Body of pancreas (tissue), 4 donors: Measurements from ENCODE around the gene TINAG. TPM values are rescaled to one million over a fixed set of nuclear protein-coding genes. Genes with fewer than 3 reads are reported as not detected.

ENCODE experiments used
- ATAC-seq: fragments of 150-250 bp; one replicate; pipeline ENCODE4 v1.9.1; 2016
- DNase-seq, 4 donors: peaks; one replicate each; pipeline ENCODE4 v3.0.0-alpha.2; 2019
- H3K27ac ChIP-seq, 4 donors: fragments of 200-600 bp; sonication (generic); 1 replicate in 3 of 4; 2 replicates in 1 of 4; pipeline versions ENCODE4 v1.5.1 to v1.6.1; 2016 to 2019; ENCODE audit warnings: mild to moderate bottlenecking in 1 of 4, mixed read lengths in 1 of 4, moderate library complexity in 1 of 4
- H3K27me3 ChIP-seq, 2 donors: fragments of 200-600 bp; sonication (generic); one replicate each; pipeline ENCODE4 v1.6.0; 2016; ENCODE audit warnings: mild to moderate bottlenecking in 1 of 2
- H3K36me3 ChIP-seq, 2 donors: fragments of 200-600 bp; sonication (generic); replicated peaks in 1 of 2; 2 replicates each; pipeline ENCODE4 v1.5.1; 2016; ENCODE audit warnings: low read depth in 2 of 2; ENCODE audit not compliant: insufficient read depth in 1 of 2
- H3K4me1 ChIP-seq: fragments of 200-600 bp; sonication (generic); one replicate; pipeline ENCODE4 v1.6.0; 2016
- H3K4me3 ChIP-seq, 2 donors: fragments of 200-600 bp; sonication (generic); 1 replicate in 1 of 2; 2 replicates in 1 of 2; pipeline ENCODE4 v1.5.1; 2016 to 2019
- H3K9me3 ChIP-seq, 3 donors: fragments of 200-600 bp; sonication (generic); 1 replicate in 2 of 3; 2 replicates in 1 of 3; pipeline ENCODE4 v1.5.1; 2016
- CTCF ChIP-seq, 7 experiments: fragments of 450-650 bp in 4 of 7; fragments of 200-600 bp in 3 of 7; sonication (generic) in 3 of 7; IDR thresholded peaks; one replicate each; pipeline ENCODE4 v1.5.1; 2016 to 2019; ENCODE audit warnings: antibody characterized with exemption in 7 of 7
- POLR2A ChIP-seq, 3 donors: fragments of 450-650 bp; IDR thresholded peaks; one replicate each; pipeline ENCODE4 v1.6.1; 2016; ENCODE audit warnings: antibody characterized with exemption in 3 of 3, mild to moderate bottlenecking in 2 of 3
- WGBS, 2 donors: methylation state at CpG; one replicate each; pipeline ENCODE4 v1.1.5; 2017; 5-methylcytosine and 5-hydroxymethylcytosine counted together
- intact Hi-C: fragments of 100-400 bp; cut with DNase I; formaldehyde crosslinking; loops from one replicate; pipeline ENCODE4 v1.15.1; 2023
- total RNA-seq, 2 donors: library from RNA; depleted of rRNA; stranded (reverse); fragments of >200 nt; gene quantifications; one replicate each; pipeline ENCODE4 v1.1.0, GENCODE V29; 2016

Gene TINAG
- total RNA-seq, 2 donors from 2014 or later: 0.26 TPM; not detected in 1

- 9 to 20% methylated on average over 2 of the region's 2 CpGs for WGBS, 2 donors
- H3K27ac ChIP-seq: no peak overlapping the region
- ATAC-seq: peak; percentile 47
- H3K9me3 ChIP-seq: no peaks in the 10 kb centered on the region
- TF ChIP-seq CTCF (IDR thresholded peaks at IDR 0.05) (no peak), POLR2A (IDR thresholded peaks at IDR 0.05) (no peak)
- no peaks in the 10 kb centered on the region for H3K4me1 ChIP-seq
- H3K4me3 ChIP-seq: no peak overlapping the region
- H3K27me3 ChIP-seq: no peaks in the 10 kb centered on the region
- intact Hi-C loops: no loop called here
- no peaks in the 10 kb centered on the region for H3K36me3 ChIP-seq
- DNase-seq: peak in 1 of 4 donors; percentile 7
These were observed 766 bp upstream of the TINAG start for GRCh38 chr6:54307439-54307910.

DNA sequence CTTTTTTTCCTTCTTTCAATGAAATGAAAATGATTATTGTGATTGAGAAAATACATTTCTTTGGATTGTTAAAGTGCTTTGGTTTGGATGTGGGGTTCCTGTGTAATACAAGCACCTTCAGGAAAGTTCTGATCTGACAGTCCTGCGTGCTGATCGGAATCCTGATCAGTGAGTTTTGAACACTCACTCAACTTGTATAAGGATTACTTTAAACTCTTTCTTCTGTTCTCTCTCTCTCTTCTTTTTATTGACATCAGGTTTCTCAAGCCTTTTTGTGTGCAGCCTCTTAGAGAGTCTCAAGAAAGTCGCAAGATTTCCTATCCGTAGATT is 710 bp downstream of the TINAG start:
- H3K4me1 ChIP-seq: no peaks in the 10 kb centered on the region
- no peak for DNase-seq
- no peak for ATAC-seq
- H3K27ac ChIP-seq: no peak overlapping the region
- H3K4me3 ChIP-seq: no peak overlapping the region
- H3K36me3 ChIP-seq: no peaks in the 10 kb centered on the region
- H3K27me3 ChIP-seq: no peaks in the 10 kb centered on the region
- 83 to 85% methylated on average over 4 of the region's 4 CpGs for WGBS, 2 donors
- no peaks in the 10 kb centered on the region for H3K9me3 ChIP-seq
- no peak for TF ChIP-seq CTCF (IDR thresholded peaks at IDR 0.05)
- no peak for TF ChIP-seq POLR2A (IDR thresholded peaks at IDR 0.05)
- intact Hi-C loops: no loop called here

DNA sequence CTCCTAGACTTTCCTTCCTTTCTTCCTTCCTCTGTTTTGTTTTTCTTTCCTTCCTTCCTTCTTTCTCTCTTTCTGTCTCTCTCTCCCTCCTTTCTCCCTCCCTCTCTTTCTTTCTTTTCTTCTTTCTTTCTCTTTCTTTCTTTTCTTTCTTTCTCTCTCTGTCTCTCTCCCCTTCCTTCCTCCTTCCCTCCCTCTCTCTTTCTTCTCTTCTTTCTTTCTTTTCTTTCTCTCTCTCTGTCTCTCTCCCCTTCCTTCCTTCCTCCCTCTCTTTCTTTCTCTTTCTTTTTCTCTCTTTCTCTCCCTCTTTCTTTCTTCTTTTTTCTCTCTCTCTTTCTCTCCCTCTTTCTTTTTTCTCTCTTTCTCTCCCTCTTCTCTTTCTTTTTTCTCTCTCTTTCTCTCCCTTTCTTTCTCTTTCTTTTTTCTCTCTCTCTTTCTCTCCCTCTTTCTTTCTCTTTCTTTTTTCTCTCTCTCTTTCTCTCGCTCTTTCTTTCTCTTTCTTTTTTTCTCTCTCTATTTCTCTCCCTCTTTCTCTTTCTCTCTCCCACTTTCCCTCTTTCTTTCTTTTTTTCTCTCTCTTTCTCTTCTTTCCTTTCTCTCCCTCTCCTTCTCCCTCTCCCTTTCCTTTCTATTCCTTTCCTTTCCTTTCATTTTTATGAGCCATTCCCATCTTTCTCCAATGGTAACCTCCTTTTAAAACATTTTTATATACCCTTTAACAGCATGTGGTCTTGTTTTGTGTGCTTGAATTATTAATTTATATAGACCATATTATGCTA is 2.3 kb downstream of the TINAG start:
- Histone ChIP-seq H3K36me3 (no peaks in the 10 kb centered on the region), H3K27ac (no peak overlapping the region), H3K9me3 (no peaks in the 10 kb centered on the region), H3K4me1 (no peaks in the 10 kb centered on the region), H3K27me3 (no peaks in the 10 kb centered on the region), H3K4me3 (no peak overlapping the region)
- TF ChIP-seq CTCF (IDR thresholded peaks at IDR 0.05) (no peak), POLR2A (IDR thresholded peaks at IDR 0.05) (no peak)
- intact Hi-C loops: no loop called here
- DNase-seq (no peak), ATAC-seq (no peak)
- 53 to 79% methylated on average over 1 of the region's 1 CpG for WGBS, 2 donors

DNA sequence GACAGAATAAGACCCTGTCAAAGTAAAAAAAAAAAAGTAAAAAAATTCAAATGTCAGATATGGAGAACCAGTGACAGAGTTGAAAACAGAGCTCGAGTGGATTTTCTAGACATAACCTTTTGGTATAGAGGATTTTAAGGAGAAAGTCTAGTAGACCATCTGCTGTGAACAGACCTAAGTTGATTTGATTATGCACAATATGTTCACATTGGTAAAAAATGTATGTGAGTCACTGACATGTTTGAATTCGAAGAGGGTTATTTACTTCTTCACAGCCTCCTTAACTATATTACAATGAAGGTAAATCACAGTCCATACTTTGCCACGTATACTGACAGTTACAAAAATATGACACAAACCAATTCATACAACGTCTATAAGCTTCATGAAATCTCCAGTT is 7.4 kb downstream of the TINAG start:
- TF ChIP-seq CTCF (IDR thresholded peaks at IDR 0.05) (no peak), POLR2A (IDR thresholded peaks at IDR 0.05) (no peak)
- no peaks in the 10 kb centered on the region for H3K9me3 ChIP-seq
- H3K4me3 ChIP-seq: no peak overlapping the region
- DNase-seq (no peak), ATAC-seq (no peak)
- H3K27me3 ChIP-seq: no peaks in the 10 kb centered on the region
- intact Hi-C loops: no loop called here
- H3K4me1 ChIP-seq: no peaks in the 10 kb centered on the region
- H3K27ac ChIP-seq: no peak overlapping the region
- WGBS, 2 donors: 53% methylated on average over 4 of the region's 4 CpGs
- H3K36me3 ChIP-seq: no peaks in the 10 kb centered on the region

DNA sequence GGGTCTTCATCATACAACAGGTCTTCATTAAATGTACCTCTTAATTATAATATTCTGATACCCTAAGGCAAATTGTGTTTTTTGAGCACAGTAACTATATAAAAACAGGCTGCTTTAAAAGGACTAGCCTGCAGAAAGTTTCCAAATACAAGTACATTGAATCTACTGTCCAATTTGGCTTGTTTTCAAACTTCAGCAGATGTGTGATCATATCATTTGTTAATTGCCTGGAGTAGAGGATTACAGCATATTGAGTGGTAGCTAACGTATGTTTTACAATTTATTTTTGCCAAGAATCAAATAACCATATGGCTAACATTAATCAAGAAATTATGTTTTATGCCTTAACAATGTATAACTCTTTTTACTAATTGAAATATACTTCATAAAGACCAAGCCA is 12.6 kb downstream of the TINAG start:
- ATAC-seq: no peak
- TF ChIP-seq POLR2A (IDR thresholded peaks at IDR 0.05) (no peak), CTCF (IDR thresholded peaks at IDR 0.05) (no peak)
- H3K4me3 ChIP-seq: no peak overlapping the region
- intact Hi-C loops: no loop called here
- no peaks in the 10 kb centered on the region for H3K27me3 ChIP-seq
- no peaks in the 10 kb centered on the region for H3K9me3 ChIP-seq
- H3K4me1 ChIP-seq: no peaks in the 10 kb centered on the region
- 36 to 43% methylated on average over 1 of the region's 1 CpG for whole genome bisulfite sequencing, 2 donors
- H3K27ac ChIP-seq: no peak overlapping the region
- DNase-seq: no peak
- no peaks in the 10 kb centered on the region for H3K36me3 ChIP-seq
